Panc1 (cell line): ENCODE data around the gene C6. TPM values are rescaled to one million over a fixed set of nuclear protein-coding genes. Genes with fewer than 3 reads are reported as not detected.

Experiments used
- ATAC-seq: fragments of 200-7000 bp; cut with Tn5 transposase; 2 replicates; pipeline ENCODE4 v1.9.1; 2020; ENCODE audit warnings: mild to moderate bottlenecking, moderate library complexity
- BruUV-seq: library from RNA; stranded (reverse); fragments of 400-500 nt; replicated peaks from 2 replicates; lab custom pipeline; 2021; lab: Mats Ljungman, UMichigan
- CTCF ChIA-PET: fragments of 300-600 bp; sonication (Branson Sonifier 250); formaldehyde crosslinking; loops from one replicate; lab custom pipeline; 2022; ENCODE audit warnings: antibody characterized with exemption; lab: Charles Lee
- POLR2A ChIA-PET: fragments of 300-600 bp; sonication (Branson Sonifier 250); formaldehyde crosslinking; loops from one replicate; lab custom pipeline; 2022; ENCODE audit warnings: antibody characterized with exemption; lab: Charles Lee
- DNase-seq: peaks from one replicate; pipeline ENCODE4 v3.0.0-alpha.2; 2010; ENCODE audit warnings: low read depth, low spot score
- H3K27ac ChIP-seq: 2 replicates; pipeline ENCODE4 v1.5.1; 2011; ENCODE audit warnings: mild to moderate bottlenecking, low read length, inconsistent platforms
- H3K27me3 ChIP-seq: fragments of 200-500 bp; sonication (Bioruptor generic); 2 replicates; pipeline ENCODE4 v1.6.0; 2014; ENCODE audit warnings: low read length, inconsistent platforms; ENCODE audit not compliant: control insufficient read depth, insufficient read depth
- H3K36me3 ChIP-seq: fragments of 200-500 bp; sonication (Bioruptor generic); 2 replicates; pipeline ENCODE4 v1.5.1; 2014; ENCODE audit warnings: inconsistent platforms, mild to moderate bottlenecking, low read length, moderate library complexity; ENCODE audit not compliant: control insufficient read depth, insufficient read depth
- H3K4me1 ChIP-seq: 2 replicates; pipeline ENCODE4 v1.5.1; 2011; ENCODE audit warnings: inconsistent platforms, mild to moderate bottlenecking, low read length, moderate library complexity; ENCODE audit not compliant: control insufficient read depth, insufficient read depth
- H3K4me3 ChIP-seq, 2 experiments: 2 replicates each; pipeline ENCODE4 v1.5.1; 2011 to 2012; ENCODE audit warnings: low read depth in 2 of 2, low read length in 2 of 2, mild to moderate bottlenecking in 2 of 2, inconsistent platforms in 1 of 2, moderate library complexity in 1 of 2
- H3K9me3 ChIP-seq: fragments of 200-500 bp; sonication (Bioruptor generic); 2 replicates; pipeline ENCODE4 v1.5.1; 2014; ENCODE audit warnings: low read depth, mild to moderate bottlenecking, inconsistent platforms, low read length, moderate library complexity; ENCODE audit not compliant: control insufficient read depth, insufficient read depth
- POLR2AphosphoS5 ChIP-seq: IDR thresholded peaks from 2 replicates; pipeline ENCODE4 v1.6.1; 2012; ENCODE audit warnings: mild to moderate bottlenecking, low read depth, low read length, moderate library complexity
- REST ChIP-seq, 2 experiments: IDR thresholded peaks; 2 replicates each; pipeline ENCODE4 v1.6.1; 2011 to 2012; ENCODE audit warnings: low read depth in 2 of 2, control low read depth in 1 of 2, low read length in 1 of 2, mild to moderate bottlenecking in 1 of 2, moderate library complexity in 1 of 2; ENCODE audit not compliant: insufficient read depth in 1 of 2
- SIN3A ChIP-seq: IDR thresholded peaks from 2 replicates; pipeline ENCODE4 v1.6.1; 2012; ENCODE audit warnings: low read depth, mild to moderate bottlenecking, low read length, moderate library complexity, borderline replicate concordance; ENCODE audit not compliant: insufficient read depth
- TCF7L2 ChIP-seq: IDR thresholded peaks from 2 replicates; pipeline ENCODE4 v1.6.1; 2011; ENCODE audit warnings: mild to moderate bottlenecking, low read depth, low read length, inconsistent platforms
- in situ Hi-C: cut with HindIII; loops from 2 replicates; pipeline ENCODE4 v1.10.0; 2016; ENCODE audit warnings: low sequenced_read_pairs, low pct_unique_long_range_greater_than_20kb
- intact Hi-C: fragments of 100-400 bp; cut with micrococcal nuclease; formaldehyde crosslinking; loops from one replicate; pipeline ENCODE4 v1.10.0; 2022; ENCODE audit not compliant: unreplicated experiment
- total RNA-seq: library from RNA; stranded (reverse); gene quantifications from one replicate; pipeline ENCODE4 v1.2.1, GENCODE V29; 2021; ENCODE audit not compliant: unreplicated experiment
- TF ChIP-seq, protein P1 (sequence below): fragments of 450-650 bp; IDR thresholded peaks from 2 replicates; pipeline ENCODE4 v1.5.1; 2017; ENCODE audit warnings: mild to moderate bottlenecking

Gene C6
- total RNA-seq, 1 experiment from 2014 or later, result 0.13 TPM

DNA sequence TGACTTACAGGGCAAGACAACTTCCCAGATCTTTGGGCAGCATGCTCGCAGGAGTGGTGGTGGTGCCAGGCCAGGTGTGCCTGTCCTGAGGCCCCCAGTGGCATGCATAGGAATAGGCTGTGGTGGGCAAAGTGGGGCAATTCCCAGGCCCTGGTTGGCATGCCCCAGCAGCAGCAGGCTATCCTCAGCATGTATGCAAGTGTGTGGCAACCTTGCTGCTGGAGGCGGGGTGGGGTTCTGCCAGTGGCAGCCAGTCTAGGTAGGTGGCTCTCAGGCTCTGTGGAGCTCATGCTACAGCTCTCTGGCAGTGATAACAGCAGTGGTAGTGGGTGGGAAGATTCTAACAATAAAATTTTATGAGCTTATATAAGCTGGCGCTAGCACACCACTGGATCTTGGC lies 27.7 kb upstream of the C6 start:
- in situ Hi-C loops, result no loop called here
- Histone ChIP-seq H3K9me3 (no peaks in the 10 kb centered on the region), H3K27ac (no peak overlapping the region), H3K4me1 (no peaks in the 10 kb centered on the region), H3K36me3 (no peaks in the 10 kb centered on the region), H3K27me3 (no peaks in the 10 kb centered on the region), H3K4me3 (no peak overlapping the region)
- POLR2A ChIA-PET, result no interaction called here
- no TSS peak for BruUV-seq
- no peak for DNase-seq
- no peak for ATAC-seq
- CTCF ChIA-PET, result no interaction called here
- no peak for TF ChIP-seq TCF7L2
- no peak for TF ChIP-seq REST (IDR thresholded peaks at IDR 0.05; ENCODE audit: insufficient read depth in 1 of 2, low read depth in 2 of 2, low read length in 1 of 2)
- TF ChIP-seq, protein P1, sequence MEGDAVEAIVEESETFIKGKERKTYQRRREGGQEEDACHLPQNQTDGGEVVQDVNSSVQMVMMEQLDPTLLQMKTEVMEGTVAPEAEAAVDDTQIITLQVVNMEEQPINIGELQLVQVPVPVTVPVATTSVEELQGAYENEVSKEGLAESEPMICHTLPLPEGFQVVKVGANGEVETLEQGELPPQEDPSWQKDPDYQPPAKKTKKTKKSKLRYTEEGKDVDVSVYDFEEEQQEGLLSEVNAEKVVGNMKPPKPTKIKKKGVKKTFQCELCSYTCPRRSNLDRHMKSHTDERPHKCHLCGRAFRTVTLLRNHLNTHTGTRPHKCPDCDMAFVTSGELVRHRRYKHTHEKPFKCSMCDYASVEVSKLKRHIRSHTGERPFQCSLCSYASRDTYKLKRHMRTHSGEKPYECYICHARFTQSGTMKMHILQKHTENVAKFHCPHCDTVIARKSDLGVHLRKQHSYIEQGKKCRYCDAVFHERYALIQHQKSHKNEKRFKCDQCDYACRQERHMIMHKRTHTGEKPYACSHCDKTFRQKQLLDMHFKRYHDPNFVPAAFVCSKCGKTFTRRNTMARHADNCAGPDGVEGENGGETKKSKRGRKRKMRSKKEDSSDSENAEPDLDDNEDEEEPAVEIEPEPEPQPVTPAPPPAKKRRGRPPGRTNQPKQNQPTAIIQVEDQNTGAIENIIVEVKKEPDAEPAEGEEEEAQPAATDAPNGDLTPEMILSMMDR, result no peak
- no peak for TF ChIP-seq SIN3A
- no peak for TF ChIP-seq POLR2AphosphoS5
- intact Hi-C loops, result no loop called here

GRCh38 chr5:41240390-41240789 lies 27.1 kb upstream of the C6 start:
- no peaks in the 10 kb centered on the region for H3K36me3 ChIP-seq
- no peaks in the 10 kb centered on the region for H3K27me3 ChIP-seq
- no peaks in the 10 kb centered on the region for H3K9me3 ChIP-seq
- DNase-seq (no peak), ATAC-seq (no peak)
- H3K4me1 ChIP-seq, result no peaks in the 10 kb centered on the region
- BruUV-seq, result no TSS peak
- ChIA-PET CTCF (no interaction called here), POLR2A (interaction anchor here (0.5 kb wide), 1 partner anchor 229 kb away, joined by 5 read pairs; no protein-coding TSS in a partner anchor)
- no peak overlapping the region for H3K27ac ChIP-seq
- intact Hi-C loops (no loop called here), in situ Hi-C loops (no loop called here)
- no peak overlapping the region for H3K4me3 ChIP-seq
- no peak for TF ChIP-seq REST (IDR thresholded peaks at IDR 0.05; ENCODE audit: insufficient read depth in 1 of 2, low read depth in 2 of 2, low read length in 1 of 2)
- TF ChIP-seq, protein P1, result no peak
- no peak for TF ChIP-seq TCF7L2
- no peak for TF ChIP-seq POLR2AphosphoS5
- TF ChIP-seq SIN3A, result no peak
